ENCODE measurements around the gene FRMD1.

Gene FRMD1

GRCh38 chr6:168053086-168053956 lies 25.7 kb downstream of the FRMD1 start:
- DNase-seq, result no peak

- no peak for DNase-seq
Observed at GRCh38 chr6:168052291-168052891, 26.6 kb downstream of the FRMD1 start.

GRCh38 chr6:168051648-168052047 lies 27.4 kb downstream of the FRMD1 start:
- DNase-seq, result no peak

DNA sequence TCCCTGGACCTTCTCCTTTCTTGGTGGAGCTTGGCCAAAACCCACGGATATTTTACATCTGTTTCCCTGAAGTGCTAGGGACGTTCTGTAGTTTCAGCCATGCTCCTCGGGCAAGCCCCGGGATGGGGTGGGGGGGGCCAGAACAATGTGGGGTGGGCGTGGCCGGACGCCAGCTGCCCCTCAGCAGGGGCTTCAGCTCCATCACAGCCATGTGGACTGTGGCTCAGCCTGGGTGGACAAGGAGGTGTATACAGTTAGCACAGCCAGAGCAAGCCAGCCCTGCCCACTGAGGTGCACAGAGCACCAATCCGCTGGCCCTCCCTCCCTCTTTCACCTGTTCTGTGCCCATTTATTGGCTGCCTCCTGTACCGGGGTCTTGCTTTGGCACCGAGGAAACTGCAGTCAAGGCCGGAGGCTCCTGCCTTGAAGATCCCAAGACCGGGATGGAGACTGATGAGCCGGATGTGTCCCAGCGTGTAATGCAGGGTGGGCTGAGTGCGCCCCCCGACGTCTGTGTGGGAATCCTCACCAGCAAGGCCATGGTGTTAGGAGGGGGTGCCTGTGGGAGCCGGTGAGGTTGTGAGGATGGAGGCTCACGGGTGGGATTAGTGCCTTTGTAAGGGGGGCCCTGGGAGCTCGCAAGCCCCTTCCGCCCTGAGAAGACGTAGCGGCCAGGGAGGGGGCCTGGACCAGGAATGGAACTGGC lies 28.0 kb downstream of the FRMD1 start:
- DNase-seq, result no peak

- no peak for DNase-seq
Observed at GRCh38 chr6:168050225-168050880, 28.7 kb downstream of the FRMD1 start.

DNA sequence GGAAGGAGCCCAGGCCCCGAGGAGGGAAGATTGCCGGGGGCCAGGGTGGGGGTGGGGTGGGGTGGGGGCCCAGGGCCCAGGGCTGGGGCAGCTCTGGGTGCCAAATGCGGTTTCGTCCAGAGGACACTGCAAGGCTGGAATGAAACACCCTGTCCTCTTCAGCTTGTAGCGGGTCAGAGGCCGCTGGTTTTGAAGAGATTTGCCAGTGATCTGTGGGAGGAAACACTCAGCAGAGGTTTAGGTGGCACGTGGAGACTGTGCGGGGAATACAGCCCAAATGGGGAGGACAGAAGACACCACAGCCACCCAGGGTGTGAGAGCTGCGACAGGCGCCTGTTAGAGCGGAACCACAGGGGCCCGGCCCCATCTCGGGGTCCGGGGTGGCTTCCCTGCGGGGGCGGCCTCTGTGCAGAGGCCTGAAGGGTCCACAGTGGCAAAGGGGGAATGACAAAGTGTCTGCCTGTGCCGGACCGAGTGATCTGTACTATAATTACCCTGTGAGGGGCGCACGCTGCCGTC lies 29.2 kb downstream of the FRMD1 start:
- no peak for DNase-seq

DNA sequence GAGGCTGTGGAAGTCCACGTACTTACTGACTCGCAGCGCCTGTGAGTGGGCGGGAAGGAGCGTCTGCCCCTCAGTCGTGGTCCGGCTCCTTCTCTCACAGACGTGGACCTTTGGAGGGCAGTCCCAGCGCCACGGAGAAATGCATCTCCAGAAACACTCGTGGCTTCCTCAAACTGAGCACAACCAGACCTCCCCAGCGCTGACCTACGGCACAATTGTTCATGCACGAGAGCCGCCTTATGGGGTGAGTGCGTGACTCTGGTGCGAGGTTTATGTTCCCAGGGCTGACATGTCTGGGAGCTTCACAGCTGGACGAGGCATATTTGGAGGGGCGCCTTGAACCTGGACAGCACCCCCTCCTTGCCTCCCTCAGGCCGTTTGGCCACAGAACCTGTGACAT lies 29.7 kb downstream of the FRMD1 start:
- no peak for DNase-seq

GRCh38 chr6:168048724-168049025 lies 30.3 kb downstream of the FRMD1 start:
- DNase-seq, result no peak

- DNase-seq, result no peak
Observed at GRCh38 chr6:168047841-168048723, 30.9 kb downstream of the FRMD1 start.

- no peak for DNase-seq
Observed at GRCh38 chr6:168046696-168047095, 32.3 kb downstream of the FRMD1 start.

GRCh38 chr6:168045706-168046620 lies 33.0 kb downstream of the FRMD1 start:
- no peak for DNase-seq

DNA sequence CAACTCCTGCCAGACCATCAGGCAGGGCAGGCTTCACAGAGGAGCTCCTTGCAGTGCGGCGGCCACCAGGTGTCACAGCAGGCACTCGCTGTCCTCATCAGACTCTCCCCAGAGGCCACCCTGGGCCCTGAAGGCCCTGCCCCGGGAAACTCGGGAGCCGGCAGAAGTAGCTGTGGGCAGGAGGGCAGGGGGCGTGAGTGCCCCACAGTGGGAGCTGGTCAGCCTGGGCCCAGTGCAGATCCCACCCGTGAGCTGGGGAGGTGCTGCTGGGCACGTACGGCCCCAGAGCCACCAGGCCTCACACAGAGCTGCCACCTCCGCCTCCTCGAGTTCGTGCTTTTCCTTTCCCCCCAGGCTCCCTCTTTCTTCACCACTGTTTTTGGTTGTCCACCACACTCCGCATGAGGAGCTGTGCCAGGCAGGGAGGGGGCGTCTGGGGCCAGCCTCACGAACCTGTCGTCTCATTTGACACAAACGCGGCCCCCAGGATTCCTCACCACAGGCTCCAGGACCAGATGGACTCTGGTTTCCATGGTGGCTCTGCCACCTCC lies 33.8 kb downstream of the FRMD1 start:
- no peak for DNase-seq

DNA sequence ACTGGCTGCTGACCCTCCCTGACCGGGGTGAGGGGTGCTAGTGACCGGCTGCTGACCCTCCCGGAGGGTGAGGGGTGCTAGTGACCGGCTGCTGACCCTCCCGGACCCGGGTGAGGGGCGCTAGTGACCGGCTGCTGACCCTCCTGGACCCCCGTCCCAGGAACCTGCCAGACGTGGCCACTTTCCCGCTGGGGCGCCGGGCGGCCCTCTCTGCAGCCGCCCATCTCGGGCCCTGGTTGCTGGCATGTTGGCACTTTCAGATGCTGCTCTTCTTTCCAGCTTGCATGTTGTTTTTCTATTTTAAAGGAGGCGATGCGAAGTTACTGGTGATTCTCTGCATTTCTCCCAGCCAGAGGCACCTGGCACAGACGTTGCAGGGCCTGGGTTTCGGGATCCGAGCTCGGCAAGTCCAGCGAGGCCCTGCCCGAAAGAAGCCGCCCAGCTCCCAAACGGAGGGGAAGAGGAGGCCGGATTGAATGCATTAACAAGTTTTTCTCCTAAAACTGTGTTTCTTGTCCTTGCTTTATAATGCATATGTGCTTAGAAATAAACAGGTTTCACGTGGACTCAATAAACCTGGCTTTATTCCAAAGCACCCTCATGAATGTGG lies 34.4 kb downstream of the FRMD1 start:
- DNase-seq, result no peak

GRCh38 chr6:168043848-168044415 lies 35.1 kb downstream of the FRMD1 start:
- no peak for DNase-seq

GRCh38 chr6:168043193-168043847 lies 35.7 kb downstream of the FRMD1 start:
- no peak for DNase-seq

- no peak for DNase-seq
Observed at GRCh38 chr6:168042426-168043192, 36.4 kb downstream of the FRMD1 start.

DNA sequence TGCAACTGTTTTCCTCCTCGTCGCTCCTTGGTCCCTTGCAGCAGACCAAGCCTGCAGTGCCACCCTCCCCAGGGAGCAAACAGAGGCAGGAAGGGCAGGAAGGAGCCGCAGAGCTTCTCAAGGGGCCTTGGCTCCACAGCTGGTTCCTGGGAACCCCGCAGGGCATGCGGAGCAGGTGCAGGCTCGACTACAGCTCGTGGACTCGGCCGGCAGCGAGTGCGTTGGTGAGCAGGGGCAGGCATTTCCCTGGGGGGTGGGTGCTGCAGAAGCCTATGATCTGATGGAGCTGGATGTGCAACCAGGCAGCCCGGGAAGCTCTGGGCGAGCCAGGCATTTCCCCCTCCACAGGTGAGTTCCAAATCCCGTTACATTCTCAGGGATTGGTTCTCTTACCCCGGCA lies 37.1 kb downstream of the FRMD1 start:
- no peak for DNase-seq

DNA sequence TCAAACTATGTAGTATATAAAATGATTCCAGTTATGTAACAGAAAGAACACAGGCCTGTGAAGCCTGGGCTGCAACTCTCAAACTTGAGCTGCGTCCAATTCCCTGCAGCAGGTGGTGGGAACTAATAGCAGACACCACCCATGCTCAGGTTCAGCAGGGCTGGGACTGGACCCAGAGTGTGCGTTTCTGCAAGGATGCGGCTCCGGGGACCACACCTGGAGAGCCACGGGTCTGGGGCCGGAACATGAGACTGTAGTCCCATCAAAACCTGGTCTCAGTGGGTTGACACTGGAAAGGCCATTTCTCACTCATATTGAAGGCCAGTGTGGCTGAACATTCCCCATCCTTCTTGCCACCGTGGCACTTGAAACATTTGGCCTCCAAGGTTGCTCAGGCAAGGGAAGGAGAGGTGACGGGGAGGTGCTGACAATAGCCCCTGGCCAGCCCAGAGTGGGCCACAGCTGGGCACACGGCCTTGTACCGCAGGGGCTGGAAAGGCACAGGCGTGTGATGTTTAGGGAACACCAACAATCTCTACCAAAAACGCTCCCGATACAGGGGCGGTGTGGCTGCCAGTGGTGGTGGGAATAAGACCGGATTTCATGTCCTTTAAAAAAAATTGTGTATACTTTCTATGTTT lies 38.0 kb downstream of the FRMD1 start:
- DNase-seq, result no peak
